Measurements from ENCODE around the gene MAPK10. TPM values are rescaled to one million over a fixed set of nuclear protein-coding genes. Genes with fewer than 3 reads are reported as not detected.

The MAPK10 gene
- polyA plus RNA-seq, 3 donors: 0.36 TPM; not detected in 2

DNA sequence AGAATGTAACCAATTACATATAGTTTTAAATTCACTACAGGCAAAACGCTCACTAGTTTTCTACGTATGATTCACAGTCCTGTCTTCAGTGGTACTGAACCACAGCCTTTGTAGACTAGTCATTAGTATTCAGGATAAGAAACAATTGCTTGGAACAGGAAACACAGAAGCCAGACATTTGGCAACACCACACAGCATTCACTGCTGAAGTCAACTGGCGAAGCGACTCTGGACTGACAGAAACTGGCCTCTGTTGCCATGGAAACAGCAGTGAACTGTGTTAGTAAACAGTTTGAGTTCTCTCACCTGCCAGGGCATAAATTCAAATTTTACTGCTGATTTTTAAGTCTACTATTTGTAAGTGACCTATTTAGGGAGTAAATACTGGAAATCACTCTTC, 57.6 kb downstream of the MAPK10 start:
- H3K36me3 Mint-ChIP-seq: no peaks in the 10 kb centered on the region
- Histone ChIP-seq H3K9me3 (replicated peaks in 1 of 2; ENCODE audit: control insufficient read depth in 1 of 2, insufficient read depth in 1 of 2, low read length in 2 of 2) (peaks cover 0 to 2% of the 10 kb centered on the region in 2 donors), H3K4me1 (ENCODE audit: control insufficient read depth in 1 of 2, insufficient read depth in 2 of 2, low read length in 2 of 2) (no peaks in the 10 kb centered on the region), H3K4me3 (replicated peaks in 1 of 3; ENCODE audit: low read depth in 2 of 3, low read length in 3 of 3) (no peak overlapping the region), H2AFZ (ENCODE audit: insufficient read depth, low read depth, low read length, poor library complexity, severe bottlenecking) (no peak overlapping the region), H4K20me1 (ENCODE audit: insufficient read depth, low read length) (no peaks in the 10 kb centered on the region), H3K36me3 (replicated peaks in 1 of 2; ENCODE audit: control insufficient read depth in 1 of 2, insufficient read depth in 2 of 2, low read length in 2 of 2) (no peaks in the 10 kb centered on the region), H3K4me2 (replicated peaks; ENCODE audit: extremely low read depth, low read length, poor library complexity, severe bottlenecking) (no peak overlapping the region), H3K27me3 (ENCODE audit: control insufficient read depth in 2 of 2, insufficient read depth in 2 of 2, low read length in 2 of 2) (no peaks in the 10 kb centered on the region), H3K27ac (ENCODE audit: low read depth in 1 of 2, low read length in 2 of 2) (no peak overlapping the region), H3K9ac (ENCODE audit: insufficient read depth, low read length, poor library complexity, severe bottlenecking) (no peak overlapping the region), H3K79me2 (ENCODE audit: insufficient read depth, low read length) (no peaks in the 10 kb centered on the region)
- TF ChIP-seq, protein P1, sequence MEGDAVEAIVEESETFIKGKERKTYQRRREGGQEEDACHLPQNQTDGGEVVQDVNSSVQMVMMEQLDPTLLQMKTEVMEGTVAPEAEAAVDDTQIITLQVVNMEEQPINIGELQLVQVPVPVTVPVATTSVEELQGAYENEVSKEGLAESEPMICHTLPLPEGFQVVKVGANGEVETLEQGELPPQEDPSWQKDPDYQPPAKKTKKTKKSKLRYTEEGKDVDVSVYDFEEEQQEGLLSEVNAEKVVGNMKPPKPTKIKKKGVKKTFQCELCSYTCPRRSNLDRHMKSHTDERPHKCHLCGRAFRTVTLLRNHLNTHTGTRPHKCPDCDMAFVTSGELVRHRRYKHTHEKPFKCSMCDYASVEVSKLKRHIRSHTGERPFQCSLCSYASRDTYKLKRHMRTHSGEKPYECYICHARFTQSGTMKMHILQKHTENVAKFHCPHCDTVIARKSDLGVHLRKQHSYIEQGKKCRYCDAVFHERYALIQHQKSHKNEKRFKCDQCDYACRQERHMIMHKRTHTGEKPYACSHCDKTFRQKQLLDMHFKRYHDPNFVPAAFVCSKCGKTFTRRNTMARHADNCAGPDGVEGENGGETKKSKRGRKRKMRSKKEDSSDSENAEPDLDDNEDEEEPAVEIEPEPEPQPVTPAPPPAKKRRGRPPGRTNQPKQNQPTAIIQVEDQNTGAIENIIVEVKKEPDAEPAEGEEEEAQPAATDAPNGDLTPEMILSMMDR (IDR thresholded peaks at IDR 0.05): no peak
- H3K27me3 Mint-ChIP-seq (ENCODE audit: low read depth in 3 of 3): no peaks in the 10 kb centered on the region
- no peak for DNase-seq
- intact Hi-C loops (cut with micrococcal nuclease): no loop called here
- H3K4me1 Mint-ChIP-seq: no peaks in the 10 kb centered on the region
- peaks cover 0 to 17% (median 5%) of the 10 kb centered on the region in 7 donors for H3K9me3 Mint-ChIP-seq
- H3K27ac Mint-ChIP-seq: no peak overlapping the region
- H3K4me3 Mint-ChIP-seq: no peak overlapping the region
- WGBS (ENCODE audit: insufficient coverage): 100% methylated on average over 1 of the region's 4 CpGs

DNA sequence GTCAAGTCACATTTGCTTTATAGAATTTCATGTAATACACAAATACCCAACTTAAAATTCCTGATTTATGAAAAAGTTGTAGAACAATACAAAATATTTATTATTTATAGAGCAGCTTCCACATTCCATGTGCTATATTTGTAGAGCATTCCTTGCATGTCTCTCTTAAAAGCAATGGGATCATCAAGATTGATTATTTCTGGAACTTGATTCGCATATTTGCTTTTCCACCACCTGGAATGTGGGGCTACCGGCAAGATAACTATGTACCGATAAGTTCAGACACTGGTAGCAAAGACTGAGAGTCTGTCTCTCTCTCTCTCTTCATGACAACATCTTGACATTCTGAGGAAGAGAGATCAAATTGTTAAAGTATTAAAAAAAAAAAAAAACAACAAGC, 59.3 kb downstream of the MAPK10 start:
- Mint-ChIP-seq H3K27me3 (ENCODE audit: low read depth in 3 of 3) (peaks cover 0 to 2% (median 0%) of the 10 kb centered on the region in 3 donors), H3K36me3 (no peaks in the 10 kb centered on the region), H3K4me1 (no peaks in the 10 kb centered on the region), H3K4me3 (no peak overlapping the region), H3K27ac (no peak overlapping the region), H3K9me3 (peaks cover 0 to 19% (median 3%) of the 10 kb centered on the region in 7 donors)
- Histone ChIP-seq H3K27ac (ENCODE audit: low read depth in 1 of 2, low read length in 2 of 2) (no peak overlapping the region), H2AFZ (ENCODE audit: insufficient read depth, low read depth, low read length, poor library complexity, severe bottlenecking) (no peak overlapping the region), H3K4me1 (ENCODE audit: control insufficient read depth in 1 of 2, insufficient read depth in 2 of 2, low read length in 2 of 2) (no peaks in the 10 kb centered on the region), H3K36me3 (replicated peaks in 1 of 2; ENCODE audit: control insufficient read depth in 1 of 2, insufficient read depth in 2 of 2, low read length in 2 of 2) (no peaks in the 10 kb centered on the region), H3K4me3 (replicated peaks in 1 of 3; ENCODE audit: low read depth in 2 of 3, low read length in 3 of 3) (no peak overlapping the region), H3K27me3 (ENCODE audit: control insufficient read depth in 2 of 2, insufficient read depth in 2 of 2, low read length in 2 of 2) (no peaks in the 10 kb centered on the region), H3K4me2 (replicated peaks; ENCODE audit: extremely low read depth, low read length, poor library complexity, severe bottlenecking) (no peak overlapping the region), H3K9me3 (replicated peaks in 1 of 2; ENCODE audit: control insufficient read depth in 1 of 2, insufficient read depth in 1 of 2, low read length in 2 of 2) (peaks cover 0 to 2% of the 10 kb centered on the region in 2 donors), H3K79me2 (ENCODE audit: insufficient read depth, low read length) (no peaks in the 10 kb centered on the region), H4K20me1 (ENCODE audit: insufficient read depth, low read length) (no peaks in the 10 kb centered on the region), H3K9ac (ENCODE audit: insufficient read depth, low read length, poor library complexity, severe bottlenecking) (no peak overlapping the region)
- TF ChIP-seq, protein P1 (IDR thresholded peaks at IDR 0.05): no peak
- WGBS (ENCODE audit: insufficient coverage): no CpG with 5 or more reads among the region's 3 CpGs
- no peak for DNase-seq
- intact Hi-C loops (cut with micrococcal nuclease): no loop called here
